LNCaP clone FGC (cell line): ENCODE measurements around the gene WARS2.

Experiments used
- DNase-seq: peaks from one replicate; pipeline ENCODE4 v3.0.0-alpha.2; 2011; ENCODE audit warnings: low read depth
- H3K4me3 ChIP-seq: 2 replicates; pipeline ENCODE4 v1.5.1; 2011; ENCODE audit warnings: mild to moderate bottlenecking, low read depth, low read length, control low read depth
- TF ChIP-seq, protein P1 (sequence below): IDR thresholded peaks from 2 replicates; pipeline ENCODE4 v1.5.1; 2012; ENCODE audit warnings: mild to moderate bottlenecking; ENCODE audit not compliant: control insufficient read depth, insufficient read depth; ENCODE audit errors: extremely low read depth

WARS2 gene

DNA sequence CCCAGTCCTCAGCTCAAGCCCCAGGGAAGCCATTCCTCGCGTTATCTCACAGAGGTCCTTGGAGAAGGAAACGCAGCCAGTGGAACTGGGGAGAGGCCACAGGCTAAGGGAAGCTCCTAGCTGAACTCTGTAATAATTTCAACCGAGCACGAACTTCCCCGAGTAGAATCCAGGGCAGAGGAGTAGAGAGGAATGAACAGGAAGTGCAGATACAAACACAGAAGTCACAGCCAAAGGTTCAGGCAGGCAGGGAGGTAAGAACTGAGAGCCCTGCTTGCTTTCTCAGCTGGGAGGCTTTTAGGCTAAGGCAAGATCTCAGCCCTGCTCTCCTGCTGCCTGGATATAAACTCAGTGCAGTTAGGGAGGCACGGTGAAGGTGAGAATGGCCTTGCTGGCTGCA lies 23.7 kb downstream of the WARS2 start:
- no peak for DNase-seq
- H3K4me3 ChIP-seq: no peak overlapping the region
- TF ChIP-seq, protein P1, sequence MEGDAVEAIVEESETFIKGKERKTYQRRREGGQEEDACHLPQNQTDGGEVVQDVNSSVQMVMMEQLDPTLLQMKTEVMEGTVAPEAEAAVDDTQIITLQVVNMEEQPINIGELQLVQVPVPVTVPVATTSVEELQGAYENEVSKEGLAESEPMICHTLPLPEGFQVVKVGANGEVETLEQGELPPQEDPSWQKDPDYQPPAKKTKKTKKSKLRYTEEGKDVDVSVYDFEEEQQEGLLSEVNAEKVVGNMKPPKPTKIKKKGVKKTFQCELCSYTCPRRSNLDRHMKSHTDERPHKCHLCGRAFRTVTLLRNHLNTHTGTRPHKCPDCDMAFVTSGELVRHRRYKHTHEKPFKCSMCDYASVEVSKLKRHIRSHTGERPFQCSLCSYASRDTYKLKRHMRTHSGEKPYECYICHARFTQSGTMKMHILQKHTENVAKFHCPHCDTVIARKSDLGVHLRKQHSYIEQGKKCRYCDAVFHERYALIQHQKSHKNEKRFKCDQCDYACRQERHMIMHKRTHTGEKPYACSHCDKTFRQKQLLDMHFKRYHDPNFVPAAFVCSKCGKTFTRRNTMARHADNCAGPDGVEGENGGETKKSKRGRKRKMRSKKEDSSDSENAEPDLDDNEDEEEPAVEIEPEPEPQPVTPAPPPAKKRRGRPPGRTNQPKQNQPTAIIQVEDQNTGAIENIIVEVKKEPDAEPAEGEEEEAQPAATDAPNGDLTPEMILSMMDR: no peak

DNA sequence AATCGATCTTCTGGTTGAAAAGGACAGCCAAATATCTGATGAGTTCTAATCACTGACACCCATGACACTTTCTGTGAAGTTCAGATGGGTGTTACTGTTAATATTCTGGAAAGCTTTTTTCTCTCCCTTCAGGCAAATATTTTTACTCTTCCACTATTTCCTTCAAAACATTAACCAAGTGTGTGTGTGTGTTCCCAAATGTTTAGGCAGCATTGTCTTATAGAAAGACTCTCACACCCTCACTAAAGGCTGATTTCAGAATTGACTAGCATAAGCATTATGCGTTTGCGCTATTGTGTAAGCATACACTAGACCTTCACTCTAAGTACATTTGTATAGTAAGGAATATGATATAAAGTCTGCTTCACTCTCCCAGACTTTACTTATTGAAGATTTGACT lies 24.7 kb downstream of the WARS2 start:
- H3K4me3 ChIP-seq: no peak overlapping the region
- TF ChIP-seq, protein P1: no peak
- no peak for DNase-seq

DNA sequence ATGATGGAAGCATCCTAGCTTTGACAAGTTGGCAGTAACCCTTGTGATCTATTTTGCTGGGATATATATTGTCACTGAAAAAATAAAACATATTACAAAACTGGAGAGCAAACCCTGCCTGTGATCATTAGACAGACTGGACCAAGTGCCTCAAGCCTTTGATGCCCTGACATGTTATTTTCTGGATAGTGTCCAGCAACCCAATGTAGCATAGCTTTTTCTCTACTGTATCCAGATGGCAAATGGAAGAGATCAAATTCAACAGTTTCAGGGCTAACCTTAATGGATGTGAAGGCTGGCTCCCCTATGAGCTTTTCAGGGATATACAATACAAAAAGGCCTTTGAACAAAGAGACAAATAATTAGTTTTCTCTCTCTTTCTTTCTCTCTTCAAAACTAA lies 25.1 kb downstream of the WARS2 start:
- no peak for DNase-seq
- H3K4me3 ChIP-seq: no peak overlapping the region
- TF ChIP-seq, protein P1: no peak

DNA sequence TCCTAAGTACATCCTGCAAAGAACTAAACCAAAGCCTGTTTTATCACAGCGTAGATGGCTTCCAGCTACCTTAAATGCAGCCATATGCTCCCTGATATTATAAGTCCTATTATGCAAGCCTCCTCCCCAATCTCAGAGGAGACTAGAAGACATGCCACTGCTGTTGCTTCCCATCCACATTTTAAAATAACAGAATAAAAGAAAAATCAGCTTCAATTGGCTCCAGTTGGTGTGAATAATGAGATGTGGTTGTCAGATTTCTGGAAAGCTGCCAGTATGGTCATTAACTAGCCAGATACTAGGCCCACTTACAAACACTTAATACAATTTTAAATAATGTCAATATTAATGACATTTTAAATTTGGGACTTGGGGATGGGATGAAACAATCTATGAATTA lies 25.7 kb downstream of the WARS2 start:
- TF ChIP-seq, protein P1: no peak
- DNase-seq: no peak
- no peak overlapping the region for H3K4me3 ChIP-seq

DNA sequence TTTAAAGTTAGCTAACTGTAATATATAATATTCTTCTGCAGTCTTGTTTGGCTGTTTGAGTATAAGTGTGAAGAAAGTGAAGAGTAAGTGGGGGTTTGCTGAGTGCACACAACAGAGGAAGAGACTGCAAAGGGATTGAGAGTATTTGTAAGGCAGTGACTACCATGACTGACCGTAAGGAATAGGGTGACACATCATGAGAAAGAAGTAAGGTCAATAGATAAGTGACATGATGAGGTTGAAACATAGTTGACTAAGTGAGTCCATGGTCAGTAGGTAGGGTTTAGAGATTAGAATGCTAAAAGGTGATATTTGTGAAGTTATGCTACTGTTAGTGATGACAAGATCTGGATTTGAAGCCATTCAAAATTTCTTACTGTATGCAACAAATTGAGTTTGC lies 27.7 kb downstream of the WARS2 start:
- DNase-seq: no peak
- TF ChIP-seq, protein P1: no peak
- no peak overlapping the region for H3K4me3 ChIP-seq

DNA sequence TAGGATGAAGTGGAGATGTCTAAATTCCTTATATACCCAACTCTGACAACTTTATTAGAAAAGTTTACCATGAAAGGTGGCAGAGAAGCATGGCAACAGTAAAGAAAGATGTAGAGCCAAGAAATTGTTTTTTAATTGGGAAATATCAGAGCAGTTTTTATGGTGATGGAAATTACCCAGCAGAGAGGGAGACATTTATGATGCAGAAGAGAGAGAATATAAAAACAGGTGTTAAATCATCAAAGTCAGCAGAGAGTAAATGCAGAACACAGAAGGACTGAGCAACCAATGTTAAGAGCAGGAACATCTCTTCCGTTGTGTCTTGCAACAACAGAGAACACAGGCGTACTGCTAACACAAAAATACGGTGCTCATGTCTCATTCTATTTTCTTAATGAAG lies 28.2 kb downstream of the WARS2 start:
- TF ChIP-seq, protein P1: no peak
- no peak for DNase-seq
- H3K4me3 ChIP-seq: no peak overlapping the region

DNA sequence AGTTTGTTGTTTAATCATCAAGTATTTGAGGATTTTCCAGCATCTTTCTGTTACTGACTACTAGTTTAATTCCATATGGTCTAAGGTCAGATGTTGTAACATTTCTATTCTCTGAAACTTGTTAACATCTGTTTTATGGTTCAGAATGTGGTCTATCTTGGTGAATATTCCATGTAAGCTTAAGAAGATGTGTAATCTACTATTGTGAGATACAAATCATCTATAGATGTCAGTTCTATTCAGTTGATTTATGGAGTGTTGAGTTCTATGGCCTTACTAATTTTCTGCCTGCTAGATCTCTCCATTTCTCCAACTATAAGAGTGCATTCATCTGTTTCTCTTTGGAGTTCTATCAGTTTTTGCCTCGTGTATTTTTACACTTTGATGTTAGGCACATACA lies 31.5 kb downstream of the WARS2 start:
- H3K4me3 ChIP-seq: no peak overlapping the region
- DNase-seq: no peak
- TF ChIP-seq, protein P1: no peak
